Measurements from ENCODE around the gene KIAA0040. TPM values are rescaled to one million over a fixed set of nuclear protein-coding genes. Genes with fewer than 3 reads are reported as not detected.

Gene KIAA0040
- total and polyA plus RNA-seq, 10 of the 15 experiments (the other 5 are each of a cell fraction or from before 2014, with no cell fraction given): 7.6 to 47.7 (median 23.5) TPM

DNA sequence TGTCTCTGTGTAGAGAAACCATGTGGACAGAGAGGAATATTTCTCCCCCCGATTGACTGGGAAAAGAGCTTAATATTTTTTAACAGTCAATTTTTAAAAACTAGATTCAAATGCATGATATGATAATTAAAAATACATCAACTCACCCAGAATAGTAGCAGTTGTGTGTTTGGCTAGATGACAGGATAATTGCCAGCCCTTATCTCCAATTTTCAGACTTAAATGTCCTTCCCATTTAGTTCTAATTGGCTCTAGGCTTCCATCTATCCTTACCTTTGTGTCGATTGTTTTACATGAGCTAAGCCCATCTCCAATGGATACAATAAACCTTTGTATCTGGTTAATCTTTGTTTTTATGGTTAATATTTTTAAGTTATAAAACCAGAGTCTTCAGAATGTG lies 23.9 kb upstream of the KIAA0040 start (continued):
- no peak for TF ChIP-seq RELA (IDR thresholded peaks at IDR 0.05; ENCODE audit: borderline replicate concordance, partially characterized antibody)

DNA sequence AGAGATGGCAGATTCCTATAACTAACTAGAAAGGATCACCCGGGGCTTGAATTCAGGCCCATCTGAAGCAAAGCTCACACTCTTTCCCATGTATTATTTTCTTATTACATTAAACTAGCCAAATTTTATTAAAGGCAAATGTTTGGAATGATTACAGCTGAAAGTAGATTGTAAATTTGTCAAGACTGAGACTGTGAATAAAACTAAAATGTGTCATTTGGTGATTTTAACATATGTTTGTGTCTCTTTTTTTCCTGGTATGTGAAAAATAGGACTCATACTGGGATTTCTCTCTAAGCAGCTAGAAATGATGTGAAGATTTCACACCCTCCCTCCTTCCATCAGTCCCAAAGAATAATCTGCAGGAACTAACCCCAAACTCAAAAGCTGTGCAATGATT lies 19.1 kb upstream of the KIAA0040 start:
- SMC1A ChIA-PET (ENCODE audit: uncharacterized antibody, unreplicated experiment): interaction anchor here (1.1 to 1.9 kb wide), 3 partner anchors 15 to 22 kb away, joined by 3 to 9 read pairs (median 5); no protein-coding TSS in a partner anchor
- no peak overlapping the region for H3K4me3 ChIP-seq
- no peaks in the 10 kb centered on the region for H4K20me1 ChIP-seq (ENCODE audit: control insufficient read depth, insufficient read depth)
- in situ Hi-C loops (cut with MboI): no loop called here
- BruUV-seq (replicated peaks): no TSS peak
- TF ChIP-seq RAD51 (IDR thresholded peaks at IDR 0.05) (no peak), ETV6 (conservative IDR thresholded peaks at IDR 0.05 in 1 of 2, IDR thresholded peaks at IDR 0.05 in 1 of 2; ENCODE audit: borderline replicate concordance in 1 of 2, low read depth in 1 of 2) (no peak), HCFC1 (IDR thresholded peaks at IDR 0.05; ENCODE audit: low read length) (no peak), ZNF207 (IDR thresholded peaks at IDR 0.05; ENCODE audit: borderline replicate concordance) (no peak), JUND (IDR thresholded peaks at IDR 0.05; ENCODE audit: low read depth, low read length) (no peak), SMAD5 (IDR thresholded peaks at IDR 0.05; ENCODE audit: low read depth) (no peak), GABPA (IDR thresholded peaks at IDR 0.05; ENCODE audit: low read depth) (no peak), LARP7 (IDR thresholded peaks at IDR 0.05) (no peak), SREBF1 (IDR thresholded peaks at IDR 0.05; ENCODE audit: low read length) (no peak), MYB (IDR thresholded peaks at IDR 0.05; ENCODE audit: borderline replicate concordance, low read depth, low read length) (no peak), E4F1 (IDR thresholded peaks at IDR 0.05; ENCODE audit: borderline replicate concordance, partially characterized antibody) (no peak), SMAD1 (IDR thresholded peaks at IDR 0.05; ENCODE audit: low read depth, partially characterized antibody) (no peak)
- CTCF ChIA-PET: interaction anchor here (0.7 to 2.2 kb wide), 5 partner anchors 20 to 105 kb away, joined by 3 to 6 read pairs (median 3); no protein-coding TSS in a partner anchor
- ATAC-seq: no peak
- POLR2A ChIA-PET: interaction anchor here (1.5 kb wide), 1 partner anchor 16 kb away, joined by 4 read pairs; no protein-coding TSS in a partner anchor
- no peaks in the 10 kb centered on the region for H3K27me3 ChIP-seq (replicated peaks in 1 of 2; ENCODE audit: control insufficient read depth in 2 of 2, insufficient read depth in 2 of 2, low read length in 1 of 2)
- no peak overlapping the region for H2AFZ ChIP-seq (ENCODE audit: control insufficient read depth, low read depth, low read length)
- no peak for DNase-seq (ENCODE audit: low read depth, low spot score)
- H3K27ac ChIP-seq (ENCODE audit: control insufficient read depth, insufficient read depth): no peak overlapping the region
- intact Hi-C loops (cut with micrococcal nuclease; ENCODE audit: unreplicated experiment): no loop called here
- no peaks in the 10 kb centered on the region for H3K9me3 ChIP-seq (replicated peaks; ENCODE audit: control insufficient read depth, insufficient read depth, low read length)
- peaks cover 19% of the 10 kb centered on the region for H3K4me1 ChIP-seq (ENCODE audit: control insufficient read depth, insufficient read depth, low read length)
- no peak overlapping the region for H3K4me2 ChIP-seq (ENCODE audit: control insufficient read depth, insufficient read depth)
- 96% methylated on average over 1 of the region's 1 CpG for WGBS (ENCODE audit: insufficient coverage, insufficient replicate concordance, low lambda C conversion rate, missing lambda C conversion rate)
- no peaks in the 10 kb centered on the region for H3K36me3 ChIP-seq (ENCODE audit: control insufficient read depth in 2 of 2, insufficient read depth in 2 of 2, low read length in 1 of 2)
- RAD21 ChIA-PET (ENCODE audit: unreplicated experiment): no interaction called here
- no peaks in the 10 kb centered on the region for H3K79me2 ChIP-seq (ENCODE audit: control insufficient read depth, insufficient read depth, low read length)
- no peak for FAIRE-seq
- H3K9ac ChIP-seq (ENCODE audit: control insufficient read depth, insufficient read depth, low read length): no peak overlapping the region
